Stimulated activated CD8-positive, alpha-beta memory T cell treated with anti-CD3 and anti-CD28 coated beads, Interleukin-4, amount 100 ng/mL, for 4 hours (primary cell): ENCODE results near the gene TMIE.

Experiments
- DNase-seq, 2 donors: peaks; one replicate each; pipeline ENCODE4 v3.0.0-alpha.2; 2020; ENCODE audit warnings: low read depth in 2 of 2, low spot score in 1 of 2

The TMIE gene

GRCh38 chr3:46668591-46668990 is 32.6 kb upstream of the TMIE start:
- DNase-seq = no peak

- no peak for DNase-seq
Observed at GRCh38 chr3:46669191-46669999, 31.8 kb upstream of the TMIE start.

GRCh38 chr3:46670000-46670890 is 30.9 kb upstream of the TMIE start:
- no peak for DNase-seq

- no peak for DNase-seq
Observed at GRCh38 chr3:46670891-46671427, 30.2 kb upstream of the TMIE start.

GRCh38 chr3:46671541-46672348 is 29.4 kb upstream of the TMIE start:
- no peak for DNase-seq

- no peak for DNase-seq
Observed at GRCh38 chr3:46672349-46672695, 28.9 kb upstream of the TMIE start.

GRCh38 chr3:46673151-46674030 is 27.8 kb upstream of the TMIE start:
- DNase-seq = no peak

GRCh38 chr3:46674031-46674845 is 27.0 kb upstream of the TMIE start:
- no peak for DNase-seq

- no peak for DNase-seq
Observed at GRCh38 chr3:46675426-46675825, 25.8 kb upstream of the TMIE start.

- no peak for DNase-seq
Observed at GRCh38 chr3:46675843-46676567, 25.2 kb upstream of the TMIE start.

- DNase-seq = no peak
Observed at GRCh38 chr3:46676601-46677410, 24.4 kb upstream of the TMIE start.

- no peak for DNase-seq
Observed at GRCh38 chr3:46677411-46677726, 23.8 kb upstream of the TMIE start.

- no peak for DNase-seq
Observed at GRCh38 chr3:46678280-46678679, 22.9 kb upstream of the TMIE start.

GRCh38 chr3:46679681-46680080 is 21.5 kb upstream of the TMIE start:
- DNase-seq = no peak

GRCh38 chr3:46680298-46680826 is 20.8 kb upstream of the TMIE start:
- DNase-seq = no peak

- no peak for DNase-seq
Observed at GRCh38 chr3:46681387-46681786, 19.8 kb upstream of the TMIE start.

- DNase-seq = no peak
Observed at GRCh38 chr3:46681856-46682540, 19.2 kb upstream of the TMIE start.
